SK-N-SH treated with all-trans-retinoic acid at 6 μM for 48 hours (cell line): Measurements from ENCODE around the gene ATP6V1C2.

Experiments
- ATAC-seq: fragments of 200-7000 bp; cut with Tn5 transposase; 3 replicates; pipeline ENCODE4 v1.9.1; 2020; ENCODE audit warnings: mild to moderate bottlenecking, moderate library complexity
- BACH2 ChIP-seq: fragments of 250-450 bp; sonication (Bioruptor Pico); IDR thresholded peaks from 2 replicates; pipeline ENCODE4 v1.9.0; 2021; ENCODE audit warnings: mild to moderate bottlenecking, borderline replicate concordance
- CSDC2 ChIP-seq: fragments of 250-450 bp; sonication (Bioruptor Pico); IDR thresholded peaks from 2 replicates; pipeline ENCODE4 v1.5.0; 2020; ENCODE audit warnings: mild to moderate bottlenecking, moderate library complexity
- ESRRG ChIP-seq: fragments of 250-450 bp; sonication (Bioruptor Pico); IDR thresholded peaks from 2 replicates; pipeline ENCODE4 v1.6.1; 2021; ENCODE audit warnings: mild to moderate bottlenecking
- PPARA ChIP-seq: fragments of 250-450 bp; sonication (Bioruptor Pico); IDR thresholded peaks from 2 replicates; pipeline ENCODE4 v1.5.0; 2020; ENCODE audit warnings: mild to moderate bottlenecking, borderline replicate concordance
- RARB ChIP-seq: fragments of 250-450 bp; sonication (Bioruptor Pico); IDR thresholded peaks from 2 replicates; pipeline ENCODE4 v1.8.0; 2021; ENCODE audit warnings: mild to moderate bottlenecking, moderate library complexity
- SNAI2 ChIP-seq: fragments of 250-450 bp; sonication (Bioruptor Pico); IDR thresholded peaks from 2 replicates; pipeline ENCODE4 v1.5.0; 2020; ENCODE audit warnings: mild to moderate bottlenecking, moderate library complexity
- TCF4 ChIP-seq: fragments of 250-450 bp; sonication (Bioruptor Pico); IDR thresholded peaks from 2 replicates; pipeline ENCODE4 v1.8.0; 2021; ENCODE audit warnings: mild to moderate bottlenecking, moderate library complexity, borderline replicate concordance
- TOX ChIP-seq: fragments of 250-450 bp; sonication (Bioruptor Pico); IDR thresholded peaks from 2 replicates; pipeline ENCODE4 v1.8.0; 2021; ENCODE audit warnings: mild to moderate bottlenecking, moderate library complexity, borderline replicate concordance
- TSHZ2 ChIP-seq: fragments of 250-450 bp; sonication (Bioruptor Pico); IDR thresholded peaks from 2 replicates; pipeline ENCODE4 v1.5.0; 2020; ENCODE audit warnings: mild to moderate bottlenecking, moderate library complexity
- ZC3H10 ChIP-seq: fragments of 250-450 bp; sonication (Bioruptor Pico); IDR thresholded peaks from 2 replicates; pipeline ENCODE4 v1.5.1; 2021; ENCODE audit warnings: mild to moderate bottlenecking, moderate library complexity
- ZFP30 ChIP-seq: fragments of 450-650 bp; formaldehyde crosslinking; IDR thresholded peaks from 2 replicates; pipeline ENCODE4 v1.5.0; 2022; ENCODE audit warnings: mild to moderate bottlenecking, moderate library complexity
- ZNF565 ChIP-seq: fragments of 450-650 bp; formaldehyde crosslinking; conservative IDR thresholded peaks from 2 replicates; pipeline ENCODE4 v1.5.0; 2020; ENCODE audit warnings: low read depth, mild to moderate bottlenecking, moderate library complexity
- ZNF70 ChIP-seq: fragments of 450-650 bp; formaldehyde crosslinking; IDR thresholded peaks from 2 replicates; pipeline ENCODE4 v1.5.0; 2020; ENCODE audit warnings: mild to moderate bottlenecking, moderate library complexity
- ZNF8 ChIP-seq: fragments of 450-650 bp; formaldehyde crosslinking; IDR thresholded peaks from 2 replicates; pipeline ENCODE4 v1.5.0; 2020; ENCODE audit warnings: mild to moderate bottlenecking, moderate library complexity
- TF ChIP-seq, protein P1 (sequence below): fragments of 250-450 bp; sonication (Bioruptor Pico); IDR thresholded peaks from 2 replicates; pipeline ENCODE4 v1.8.0; 2020; ENCODE audit warnings: mild to moderate bottlenecking, moderate library complexity, borderline replicate concordance

Gene ATP6V1C2

DNA sequence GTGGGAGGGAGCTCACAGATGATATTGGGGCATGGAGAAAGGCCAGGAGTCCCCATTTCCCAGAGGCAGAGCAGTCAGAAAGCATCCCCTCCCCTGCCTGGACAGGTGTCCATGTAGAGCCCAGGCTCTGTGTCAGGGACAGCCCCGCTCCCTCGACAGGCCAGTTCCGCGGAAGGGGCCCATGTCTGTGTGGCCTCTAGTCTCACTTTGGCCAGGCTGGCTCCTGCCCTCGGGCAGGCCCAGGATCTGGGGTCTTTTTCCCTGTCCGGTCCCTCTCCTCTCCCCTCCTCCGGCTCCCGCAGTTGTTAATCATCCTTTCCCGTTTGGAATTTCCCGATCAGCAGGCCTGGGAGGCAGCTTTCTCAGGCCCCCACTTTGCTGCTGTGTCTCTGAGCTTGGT, 111.6 kb downstream of the ATP6V1C2 start (continued):
- TF ChIP-seq TSHZ2 (no peak), ZNF70 (CRISPR knock-in tag) (no peak), ZC3H10 (no peak), ESRRG (CRISPR knock-in tag) (no peak), ZFP30 (no peak), TCF4 (CRISPR knock-in tag) (no peak), CSDC2 (CRISPR knock-in tag) (no peak), ZNF8 (CRISPR knock-in tag) (no peak)

DNA sequence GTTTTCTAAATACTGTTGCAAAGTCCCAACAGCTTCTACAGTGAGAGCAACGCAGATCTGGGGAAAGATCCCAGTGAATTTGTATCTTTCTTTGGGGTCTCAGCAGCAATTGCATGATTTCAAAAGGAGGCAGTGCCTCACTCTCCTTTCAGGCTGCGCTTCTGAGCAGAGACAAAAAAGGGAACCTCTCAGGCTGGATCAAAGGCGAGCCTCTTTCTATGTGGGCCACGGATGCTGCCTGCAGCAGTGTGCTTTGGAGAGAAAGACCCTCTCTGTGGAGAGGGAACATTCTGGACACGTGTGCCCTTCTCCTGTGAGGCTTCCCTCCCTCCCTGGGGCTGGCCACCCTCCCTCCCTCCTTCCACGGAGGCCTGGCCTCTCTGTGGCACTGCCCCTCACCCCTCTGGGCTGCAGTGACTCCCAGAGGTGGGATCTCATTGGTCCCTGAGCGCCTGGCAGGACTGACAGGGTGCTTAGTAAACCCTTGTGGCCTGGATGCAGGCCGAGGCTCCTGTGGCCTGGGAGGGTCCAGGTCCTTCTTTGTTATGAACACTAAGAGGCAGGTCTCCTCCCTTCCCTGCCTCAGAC, 112.7 kb downstream of the ATP6V1C2 start:
- no peak for TF ChIP-seq ZFP30
- TF ChIP-seq ZC3H10: no peak
- no peak for TF ChIP-seq ESRRG (CRISPR knock-in tag)
- TF ChIP-seq SNAI2 (CRISPR knock-in tag): no peak
- TF ChIP-seq RARB (CRISPR knock-in tag): no peak
- TF ChIP-seq ZNF70 (CRISPR knock-in tag): no peak
- no peak for TF ChIP-seq TSHZ2
- TF ChIP-seq, protein P1, sequence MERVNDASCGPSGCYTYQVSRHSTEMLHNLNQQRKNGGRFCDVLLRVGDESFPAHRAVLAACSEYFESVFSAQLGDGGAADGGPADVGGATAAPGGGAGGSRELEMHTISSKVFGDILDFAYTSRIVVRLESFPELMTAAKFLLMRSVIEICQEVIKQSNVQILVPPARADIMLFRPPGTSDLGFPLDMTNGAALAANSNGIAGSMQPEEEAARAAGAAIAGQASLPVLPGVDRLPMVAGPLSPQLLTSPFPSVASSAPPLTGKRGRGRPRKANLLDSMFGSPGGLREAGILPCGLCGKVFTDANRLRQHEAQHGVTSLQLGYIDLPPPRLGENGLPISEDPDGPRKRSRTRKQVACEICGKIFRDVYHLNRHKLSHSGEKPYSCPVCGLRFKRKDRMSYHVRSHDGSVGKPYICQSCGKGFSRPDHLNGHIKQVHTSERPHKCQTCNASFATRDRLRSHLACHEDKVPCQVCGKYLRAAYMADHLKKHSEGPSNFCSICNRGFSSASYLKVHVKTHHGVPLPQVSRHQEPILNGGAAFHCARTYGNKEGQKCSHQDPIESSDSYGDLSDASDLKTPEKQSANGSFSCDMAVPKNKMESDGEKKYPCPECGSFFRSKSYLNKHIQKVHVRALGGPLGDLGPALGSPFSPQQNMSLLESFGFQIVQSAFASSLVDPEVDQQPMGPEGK (CRISPR knock-in tag): no peak
- TF ChIP-seq BACH2: no peak
- TF ChIP-seq ZNF565: no peak
- TF ChIP-seq TOX (CRISPR knock-in tag): no peak
- no peak for TF ChIP-seq PPARA
- ATAC-seq: no peak
